ENCODE data around the gene REXO1. TPM values are rescaled to one million over a fixed set of nuclear protein-coding genes. Genes with fewer than 3 reads are reported as not detected.

REXO1 gene
- total and polyA plus RNA-seq, 2 of the 13 experiments (the other 11 are each of a cell fraction or from before 2014, with no cell fraction given): 5.0 to 11.2 TPM

GRCh38 chr19:1855040-1855827 is 7.0 kb upstream of the REXO1 start:
- H3K4me2 ChIP-seq (ENCODE audit: low read depth, low read length): no peak overlapping the region
- CTCF ChIA-PET (ENCODE audit: low intra/inter-chr PET ratio, low total read pairs): no interaction called here
- peaks cover 45% of the 10 kb centered on the region for H4K20me1 ChIP-seq (ENCODE audit: insufficient read depth, low read length)

More at GRCh38 chr19:1855040-1855827, 7.0 kb upstream of the REXO1 start:
- DNase-seq (ENCODE audit: low spot score) (no peak), ATAC-seq (no peak), FAIRE-seq (no peak)
- peak overlapping the region; percentile 13 for H3K27ac ChIP-seq (ENCODE audit: extremely low read length, insufficient read depth, low read length)
- POLR2A ChIA-PET: no interaction called here
- H3K9me3 ChIP-seq (ENCODE audit: low read length): no peaks in the 10 kb centered on the region
- peak; percentile 60 for TF ChIP-seq AGO2 (optimal IDR thresholded peaks at IDR 0.05; ENCODE audit: low read depth, low read length)
- TF ChIP-seq ZBTB33 (CRISPR knock-in tag; IDR thresholded peaks at IDR 0.05): peak; percentile 93
- TF ChIP-seq ELF1 (CRISPR knock-in tag; IDR thresholded peaks at IDR 0.05): no peak
- H3K9ac ChIP-seq (ENCODE audit: insufficient read depth, low read depth, low read length): no peak overlapping the region
- in situ Hi-C loops (cut with HindIII; ENCODE audit: extremely low pct_ligation_motif_present, low pct_unique_long_range_greater_than_20kb): no loop called here
- H3K79me2 ChIP-seq (ENCODE audit: insufficient read depth, low read length): peaks cover 38% of the 10 kb centered on the region
- no peaks in the 10 kb centered on the region for H3K27me3 ChIP-seq (ENCODE audit: control insufficient read depth in 1 of 2, insufficient read depth in 2 of 2, low read length in 2 of 2)
- no peak overlapping the region for H3K4me3 ChIP-seq (replicated peaks in 1 of 3; ENCODE audit: insufficient read depth in 1 of 3, low read depth in 2 of 3, low read length in 3 of 3)
- WGBS (ENCODE audit: low lambda C conversion rate): 84% methylated on average over 20 of the region's 33 CpGs
- H3K4me1 ChIP-seq (ENCODE audit: insufficient read depth, low read length): peaks cover 41% of the 10 kb centered on the region
- intact Hi-C loops (cut with micrococcal nuclease; ENCODE audit: unreplicated experiment): no loop called here
- 0 out of 5 replicates have a peak, but pooled peaks cover 2 to 3% of the 10 kb centered on the region in 2 experiments for H3K36me3 ChIP-seq (replicated peaks in 1 of 2; ENCODE audit: control insufficient read depth in 1 of 2, insufficient read depth in 2 of 2, low read length in 2 of 2)
- H2AFZ ChIP-seq (ENCODE audit: low read length): no peak overlapping the region
- BruUV-seq (replicated peaks): no TSS peak

All from HepG2 (cell line).